GM19324 (cell line): ENCODE results near the gene WWTR1.
A peak's percentile ranks its signal among the peaks of the same experiment; 100 is the strongest.

Experiments
- ATAC-seq: cut with Tn5 transposase; IDR thresholded peaks from one replicate; pipeline ENCODE4 v1.9.1; 2021; ENCODE audit warnings: mild to moderate bottlenecking, moderate library complexity; ENCODE audit not compliant: unreplicated experiment, low FRiP score

The WWTR1 gene

DNA sequence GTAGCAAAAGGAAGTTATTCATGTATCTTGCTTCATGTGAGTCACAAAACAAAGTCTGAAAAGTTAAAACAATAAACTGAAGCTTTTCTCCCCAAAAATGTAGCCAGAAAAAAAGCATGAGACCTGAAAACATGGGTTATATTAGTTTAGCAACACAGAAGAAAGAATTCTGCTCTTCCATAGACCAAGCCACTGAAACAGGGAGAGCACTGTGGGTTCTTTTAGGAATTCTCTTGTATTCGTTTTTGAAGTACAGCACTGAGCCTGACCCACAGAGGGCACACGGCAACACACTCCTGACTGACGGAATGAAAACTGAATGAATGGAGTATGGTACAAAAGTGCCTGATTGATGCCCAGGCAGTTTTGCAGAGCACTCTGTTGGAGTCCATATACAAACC is 116.7 kb downstream of the WWTR1 start:
- ATAC-seq, result no peak

DNA sequence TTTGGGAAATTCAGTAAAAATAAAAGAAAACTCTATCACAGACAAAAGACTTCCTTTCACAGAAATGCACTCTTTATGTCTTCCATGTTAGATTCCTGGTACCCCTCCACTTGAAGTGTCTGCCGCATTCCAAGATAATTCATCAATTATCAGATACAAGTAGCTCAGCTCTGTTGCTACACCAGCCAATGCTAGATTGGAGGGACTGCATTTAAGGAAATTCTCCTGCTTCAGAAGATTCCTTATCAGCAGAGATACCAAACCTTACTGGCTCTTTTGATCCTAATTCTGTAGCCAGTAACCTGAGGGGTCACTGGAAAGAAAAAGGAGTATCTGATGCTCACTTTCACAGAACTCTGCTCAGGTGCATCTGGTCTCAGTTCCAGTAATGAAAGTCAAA is 119.5 kb downstream of the WWTR1 start:
- no peak for ATAC-seq

DNA sequence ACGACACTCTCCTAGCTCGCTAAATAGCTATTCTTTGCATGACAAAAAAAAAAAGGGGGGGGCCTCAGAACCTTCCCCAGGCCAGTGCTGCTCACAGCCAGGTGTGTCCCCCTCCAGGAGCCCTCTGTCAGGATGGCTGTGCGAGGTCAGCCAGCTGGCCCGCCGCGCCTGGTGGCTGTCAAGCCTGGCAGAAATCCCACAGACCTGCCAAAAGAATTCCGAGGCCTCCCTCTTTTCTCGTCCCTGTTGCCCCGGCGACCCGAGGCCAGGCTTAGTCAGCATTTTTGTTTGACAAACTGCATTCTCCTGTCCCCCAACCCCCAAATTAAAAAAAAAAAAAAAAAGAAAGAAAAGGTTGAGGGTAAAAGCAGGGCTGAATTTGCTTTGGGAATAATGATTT is 121.4 kb downstream of the WWTR1 start:
- ATAC-seq, result no peak

DNA sequence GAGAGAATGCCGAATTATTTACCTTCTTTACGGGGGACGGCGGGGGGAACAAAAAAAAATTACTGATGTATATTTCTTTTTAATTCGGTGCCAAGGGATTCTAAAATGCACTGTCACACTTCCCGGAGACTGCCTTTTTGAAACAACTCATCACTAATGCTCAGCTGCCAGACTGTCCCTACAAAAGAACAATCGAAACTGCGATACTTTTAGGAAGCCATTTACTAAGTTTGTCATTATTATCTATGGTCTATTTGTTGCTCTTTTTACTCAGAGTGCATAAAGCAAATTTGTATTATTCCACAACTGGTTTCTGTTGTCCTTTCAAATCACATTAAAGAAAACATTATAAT is 122.5 kb downstream of the WWTR1 start:
- ATAC-seq, result no peak

DNA sequence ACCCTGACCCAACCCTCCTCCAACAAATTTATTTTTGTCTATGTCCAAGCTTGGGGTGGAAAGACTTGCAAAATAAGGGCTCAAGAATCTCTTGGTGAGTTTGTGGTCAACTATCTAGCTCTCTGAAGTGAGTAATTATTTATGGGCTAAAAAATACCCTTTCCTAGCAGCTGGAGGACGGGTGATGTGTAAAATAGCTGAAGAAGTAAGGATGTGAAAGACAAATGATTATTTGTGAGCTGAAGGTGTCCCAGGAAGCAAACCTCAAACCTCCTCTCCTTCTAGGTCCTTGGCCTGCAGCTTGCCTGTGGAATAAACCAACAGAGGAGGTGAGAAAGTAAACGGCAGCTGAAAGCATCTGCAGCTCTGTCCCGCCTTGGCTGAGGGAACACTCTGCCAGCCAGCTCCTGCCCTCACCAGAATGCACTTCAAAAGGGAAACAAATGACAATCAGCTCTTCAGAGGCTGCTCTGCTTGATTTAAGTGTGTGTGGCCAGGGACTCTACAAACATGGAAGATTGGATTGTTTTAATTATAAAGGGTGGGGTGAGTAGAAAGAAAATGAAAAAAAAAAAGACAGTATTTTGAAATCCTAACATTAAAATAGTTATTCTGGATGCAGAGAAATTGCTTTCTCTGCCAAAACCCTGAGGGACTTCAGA is 123.0 kb downstream of the WWTR1 start:
- ATAC-seq, result no peak

DNA sequence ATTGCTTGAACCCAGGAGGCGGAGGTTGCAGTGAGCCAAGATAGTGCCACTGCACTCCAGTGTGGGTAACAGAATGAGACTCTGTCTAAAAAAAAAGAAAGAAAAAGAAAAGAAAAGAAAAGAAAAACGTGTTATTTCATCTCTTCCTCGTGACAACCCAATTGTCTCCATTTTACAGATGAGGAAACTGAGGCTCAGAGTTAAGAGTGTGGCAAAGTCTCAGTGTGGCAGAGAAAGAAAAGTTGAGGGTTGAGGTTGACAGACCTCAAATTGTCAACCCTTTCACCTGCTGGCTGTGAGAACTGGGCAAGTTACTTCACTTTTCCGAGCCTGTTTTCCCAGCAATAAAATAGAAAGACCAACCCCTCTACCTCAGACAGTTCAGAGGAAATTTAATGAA is 123.7 kb downstream of the WWTR1 start:
- ATAC-seq, result no peak

DNA sequence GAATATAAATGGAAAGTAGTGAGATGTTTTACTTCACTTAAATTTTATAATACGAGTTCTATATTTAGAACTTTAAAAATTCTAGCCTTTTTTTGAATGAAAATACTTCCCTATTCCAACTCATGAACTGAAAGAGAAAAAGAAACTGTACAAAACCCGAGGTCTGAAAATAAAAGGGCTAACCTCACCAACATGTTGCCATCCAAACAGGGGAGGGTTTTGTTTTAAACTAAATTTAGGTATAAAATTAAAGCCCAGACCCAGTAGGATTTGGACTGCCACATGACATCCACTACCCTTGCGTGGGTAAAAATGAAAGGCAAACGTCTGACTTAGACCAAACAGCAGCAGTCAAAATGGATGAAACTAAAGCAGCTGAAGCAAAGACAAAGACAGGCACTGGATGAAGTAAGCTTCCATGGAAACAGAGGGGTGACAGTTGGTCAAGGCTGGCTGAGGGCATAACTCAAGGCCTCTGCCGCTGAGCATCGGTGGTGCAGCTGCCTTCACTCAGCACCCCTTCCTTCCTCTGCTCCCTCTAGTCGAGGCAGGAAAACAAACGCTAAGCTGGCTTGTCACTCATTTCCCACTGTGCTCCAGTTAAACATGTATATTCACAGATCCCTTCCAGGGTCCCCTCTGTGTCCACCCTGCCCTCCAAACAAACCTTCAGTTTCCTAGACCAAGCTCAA is 125.2 kb downstream of the WWTR1 start:
- ATAC-seq, result peak; percentile 49

DNA sequence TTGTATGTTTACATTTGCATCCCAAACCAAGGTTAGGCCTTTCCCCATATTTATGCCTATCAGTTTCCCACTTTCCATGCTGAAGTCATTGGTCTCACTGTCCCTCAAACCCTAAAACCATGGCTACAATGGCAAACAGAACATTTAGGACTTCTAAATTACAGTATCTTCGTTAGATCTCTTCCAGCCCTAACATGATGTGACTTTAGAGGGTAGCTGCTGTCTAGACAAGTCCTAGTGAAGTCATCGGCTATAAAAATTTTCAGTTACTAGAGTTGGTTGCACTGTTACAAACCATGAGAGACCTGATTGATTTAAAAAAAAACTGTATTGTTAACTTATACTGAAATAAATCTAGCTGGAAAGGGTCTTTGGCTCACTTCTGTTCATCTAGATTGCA is 128.7 kb downstream of the WWTR1 start:
- no peak for ATAC-seq

DNA sequence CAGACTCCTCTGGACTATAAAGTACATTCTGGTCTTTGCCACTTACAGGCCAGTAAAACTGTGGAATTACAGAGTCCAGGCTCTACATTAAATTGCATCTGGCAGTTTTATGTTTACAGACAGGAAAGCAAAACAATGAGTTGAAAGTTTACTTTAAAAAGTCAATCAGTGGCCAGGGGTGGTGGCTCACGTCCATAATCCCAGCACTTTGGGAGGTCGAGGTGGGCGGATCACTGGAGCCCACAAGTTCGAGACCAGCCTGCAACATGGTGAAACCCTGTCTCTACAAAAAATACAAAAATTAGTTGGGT is 129.5 kb downstream of the WWTR1 start:
- ATAC-seq, result no peak

DNA sequence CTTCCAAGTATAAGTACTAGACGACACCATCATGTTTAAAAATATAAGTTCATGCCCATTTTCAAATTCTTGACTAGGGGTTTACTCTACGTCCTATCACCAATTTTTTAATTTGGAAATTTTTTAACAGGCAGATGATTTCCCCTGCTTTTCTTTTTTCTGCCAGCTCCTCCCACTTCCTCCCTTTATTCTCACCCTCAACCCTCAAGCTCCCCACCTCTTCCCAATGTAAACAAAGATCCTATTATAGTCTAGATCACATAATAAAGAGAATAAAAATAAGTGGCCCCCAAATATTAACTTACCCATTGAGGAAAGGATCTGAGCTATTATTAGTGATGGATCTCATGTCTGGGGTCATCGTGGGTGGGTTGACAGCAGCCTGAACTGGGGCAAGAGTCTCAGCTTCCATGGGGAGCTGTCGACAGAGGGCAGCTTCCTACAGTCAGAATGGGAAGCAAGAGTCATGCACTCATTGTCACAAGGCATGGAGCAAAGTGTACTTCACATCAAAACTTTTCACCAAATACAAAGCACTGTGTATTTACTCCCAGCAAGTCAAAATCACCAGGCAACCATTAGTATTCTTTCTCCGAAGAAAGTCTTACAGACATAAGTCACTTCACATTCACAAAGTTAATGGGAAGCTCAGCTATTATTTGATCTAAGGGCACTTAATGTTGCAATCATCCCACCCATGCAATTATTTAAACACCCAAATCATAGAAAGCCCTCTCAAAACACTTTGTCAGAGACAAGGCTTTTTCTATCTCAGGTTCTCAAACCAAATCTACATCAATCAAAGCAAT is 130.1 kb downstream of the WWTR1 start:
- no peak for ATAC-seq

DNA sequence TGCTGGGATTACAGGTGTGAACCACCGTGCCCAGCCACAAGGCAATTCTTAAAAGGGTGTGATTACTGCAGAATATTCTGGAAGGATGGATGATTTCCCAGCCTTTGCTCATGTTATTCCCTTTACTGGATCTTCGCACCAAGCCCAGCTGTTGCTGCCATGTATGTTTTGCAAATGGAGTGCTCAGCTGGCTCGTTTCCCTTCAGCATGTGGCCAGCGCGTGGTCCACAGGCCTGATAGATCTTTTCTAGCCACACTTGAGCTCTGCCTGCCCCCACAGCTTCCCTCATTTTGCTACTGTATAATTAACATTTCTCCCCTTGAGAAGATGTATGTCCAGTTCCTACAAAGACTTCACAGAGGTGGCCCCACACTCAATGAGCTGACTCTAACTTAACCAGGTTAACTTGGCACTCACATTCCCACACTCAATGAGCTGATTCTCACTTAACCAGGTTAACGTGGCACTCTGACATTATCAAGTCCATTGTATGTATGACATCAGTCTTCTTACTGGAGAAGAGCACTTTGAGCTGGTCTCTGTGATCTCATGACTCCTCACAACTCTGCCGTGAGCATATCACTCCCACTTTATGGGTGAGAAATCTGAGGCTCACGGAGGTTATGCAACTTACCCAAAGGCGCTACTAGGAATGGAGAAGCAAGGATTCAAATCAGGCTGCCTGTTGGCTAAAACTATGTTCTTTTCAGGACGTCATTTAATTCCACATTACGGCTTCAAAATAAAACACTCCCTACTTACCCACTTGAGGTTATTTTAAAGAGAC is 134.1 kb downstream of the WWTR1 start:
- no peak for ATAC-seq

DNA sequence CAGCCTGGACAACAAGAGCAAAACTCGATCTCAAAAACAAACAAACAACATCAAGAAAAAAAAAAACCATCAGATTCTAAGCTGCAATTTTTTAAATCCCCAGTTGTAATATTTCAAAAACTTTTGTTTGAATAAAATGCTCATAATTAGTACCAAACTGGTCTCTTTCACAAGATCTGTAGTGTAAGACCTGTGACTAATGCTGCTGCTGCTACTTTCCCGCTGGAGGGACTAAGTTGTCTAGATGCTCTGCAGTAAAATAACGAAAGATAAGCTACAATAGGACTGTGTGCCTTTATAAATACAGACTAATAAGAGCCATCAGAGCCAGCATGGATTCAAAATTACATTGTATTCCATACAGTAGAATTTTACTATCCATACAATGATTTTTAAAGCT is 137.9 kb downstream of the WWTR1 start:
- no peak for ATAC-seq

DNA sequence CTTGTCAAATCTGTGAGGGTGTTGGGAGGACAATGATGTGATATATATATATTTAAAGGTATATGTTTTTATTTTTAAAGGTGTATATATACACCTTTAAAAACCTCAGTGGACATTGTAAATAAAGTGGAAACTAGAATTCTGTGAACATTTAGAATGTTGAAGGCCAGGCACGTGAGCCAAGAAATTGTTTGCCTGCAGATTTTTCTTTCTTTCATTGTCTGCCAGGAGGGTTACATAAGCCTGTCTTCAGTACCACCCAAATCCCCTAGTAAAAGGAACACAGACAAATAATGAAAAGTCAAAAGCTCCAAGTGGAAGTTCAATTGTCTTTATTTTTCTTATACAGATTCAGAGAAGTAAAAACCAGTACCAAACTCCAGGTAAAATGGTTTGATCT is 140.9 kb downstream of the WWTR1 start:
- no peak for ATAC-seq

DNA sequence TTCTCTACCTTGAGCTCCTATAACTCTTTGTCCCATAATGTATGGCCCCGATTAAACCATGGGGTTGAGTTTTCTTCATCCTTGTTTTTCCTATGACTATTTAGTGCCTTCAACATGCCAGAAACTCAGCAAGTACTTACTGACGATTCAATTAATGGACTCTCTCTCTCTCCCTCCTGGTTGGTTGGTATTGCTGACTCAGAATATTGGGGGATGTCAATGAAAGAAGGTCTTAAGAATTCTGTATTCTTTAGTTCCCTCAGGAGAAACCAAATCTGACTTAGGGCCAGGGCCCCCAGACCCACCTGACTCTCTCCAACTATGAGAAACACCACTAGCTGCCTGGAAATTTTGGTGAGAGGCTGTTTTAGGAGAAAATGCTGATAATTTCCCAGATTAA is 142.6 kb downstream of the WWTR1 start:
- no peak for ATAC-seq

DNA sequence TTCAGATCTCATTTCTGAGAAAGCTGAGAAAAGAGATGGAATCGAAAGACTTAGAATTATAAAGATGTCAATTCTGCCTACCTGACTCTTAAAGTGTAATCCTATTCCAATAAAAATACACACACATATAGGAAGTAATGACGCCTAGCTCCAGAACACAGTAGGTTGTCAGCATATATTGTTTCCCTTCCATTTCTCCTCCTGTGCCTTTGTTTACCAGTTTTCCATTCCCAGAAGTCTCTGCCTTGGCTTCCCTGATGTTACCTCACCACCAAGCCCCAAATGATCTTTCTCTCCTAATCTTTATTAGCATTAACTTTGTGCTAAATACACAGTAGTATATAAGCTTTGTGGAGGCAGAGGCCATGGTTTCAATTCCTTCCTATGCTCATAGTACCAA is 143.4 kb downstream of the WWTR1 start:
- ATAC-seq, result no peak

DNA sequence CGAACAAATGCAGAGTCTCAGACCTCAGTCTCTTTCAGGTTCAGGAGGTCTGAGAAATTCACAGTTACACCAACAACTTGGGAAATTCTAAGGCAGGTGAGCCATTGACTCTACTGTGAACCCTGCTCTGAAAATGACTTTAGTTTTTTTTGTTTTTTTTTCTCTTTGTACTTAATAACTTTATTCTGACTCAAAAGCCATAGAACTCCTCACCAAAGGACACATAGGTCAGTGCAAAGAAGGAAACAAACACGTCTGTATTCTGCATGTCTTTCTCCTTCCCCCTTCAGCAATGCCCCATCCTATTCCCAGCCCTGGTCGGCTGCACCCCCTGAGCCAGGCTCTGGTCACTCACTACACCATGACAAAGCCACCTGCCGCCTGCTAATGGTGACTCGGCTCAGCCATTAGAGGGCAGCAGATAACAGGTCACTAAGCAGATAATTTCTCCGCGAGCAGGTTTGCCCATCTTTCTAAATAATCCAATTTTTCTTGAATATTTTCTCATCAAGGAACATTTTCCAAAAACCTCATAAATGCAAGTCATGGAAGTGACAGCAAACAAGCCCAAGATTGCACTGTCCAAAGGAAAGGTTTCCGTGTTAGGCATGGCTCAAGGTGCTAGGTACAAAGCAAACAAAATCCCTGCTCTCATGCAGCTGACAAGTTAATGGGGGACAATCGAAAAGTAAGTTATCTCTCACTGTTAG is 145.6 kb downstream of the WWTR1 start:
- peak; percentile 52 for ATAC-seq

DNA sequence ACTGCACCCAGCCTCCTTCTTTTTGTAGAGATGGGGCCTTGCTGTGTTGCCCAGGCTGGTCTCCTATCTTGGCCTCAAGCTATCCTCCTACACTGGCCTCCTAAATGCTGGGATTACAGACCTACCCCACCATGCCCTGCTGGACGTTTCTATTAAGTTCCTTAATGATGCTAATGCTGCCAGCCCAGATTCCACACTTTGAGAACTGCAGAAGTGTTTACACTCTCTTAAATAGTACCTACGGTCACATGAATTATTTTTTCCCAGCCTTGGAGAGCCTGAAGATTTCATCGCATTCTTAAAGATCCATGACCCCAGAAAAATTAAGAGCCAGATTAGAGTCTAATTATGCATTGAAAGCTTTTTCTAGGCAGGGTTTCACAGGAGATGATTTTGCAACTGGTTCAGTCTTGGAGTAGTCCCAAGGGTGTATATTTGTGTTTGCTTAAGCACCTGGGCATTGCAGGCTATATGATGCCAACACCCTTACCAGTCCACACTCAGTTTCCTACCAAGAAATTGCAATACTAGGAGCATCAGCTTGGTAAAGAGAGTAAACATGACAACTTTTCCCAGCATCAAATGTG is 146.7 kb downstream of the WWTR1 start:
- no peak for ATAC-seq

DNA sequence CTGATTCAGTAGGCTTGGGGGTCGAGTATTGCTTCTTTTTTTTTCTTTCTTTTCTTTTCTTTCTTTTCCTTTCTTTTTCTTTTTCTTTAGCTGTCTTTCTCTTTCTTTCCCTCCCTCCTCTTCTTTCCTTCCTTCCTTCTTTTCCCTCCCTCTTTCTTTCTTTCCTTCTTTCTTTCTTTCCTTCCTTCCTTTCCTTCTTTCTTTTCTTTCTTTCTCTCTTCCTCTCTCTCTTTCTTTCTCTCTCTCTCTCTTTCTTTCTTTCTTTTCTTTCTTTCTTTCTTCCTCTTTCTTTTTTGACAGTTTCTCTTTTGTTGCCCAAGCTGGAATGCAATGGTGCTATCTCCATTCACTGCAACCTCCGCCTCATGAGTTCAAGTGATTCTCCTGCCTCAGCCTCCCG is 147.3 kb downstream of the WWTR1 start:
- ATAC-seq, result no peak

DNA sequence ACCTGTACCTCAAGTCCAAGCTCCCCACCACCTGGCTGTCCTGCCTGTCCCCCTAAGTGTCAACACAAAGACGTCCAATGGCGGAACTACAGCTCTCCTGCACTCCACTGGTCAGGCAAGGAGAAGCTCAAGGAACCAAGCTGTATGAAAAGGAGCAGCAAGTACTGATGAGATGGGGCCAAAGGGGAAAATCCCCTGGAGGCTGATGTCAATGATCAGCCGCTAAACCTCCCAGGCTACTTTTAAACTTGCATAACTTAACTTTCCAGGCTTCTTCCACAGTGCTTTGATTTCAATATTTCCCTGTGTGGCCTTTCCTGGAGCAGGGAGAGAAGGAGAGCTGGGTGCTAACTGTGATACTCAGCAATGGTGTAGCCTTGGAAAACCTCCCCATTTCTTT is 148.3 kb downstream of the WWTR1 start:
- no peak for ATAC-seq
